ENCODE data around the gene GPX2. TPM values are rescaled to one million over a fixed set of nuclear protein-coding genes. Genes with fewer than 3 reads are reported as not detected.

Gene GPX2
- total and polyA plus RNA-seq, 2 of the 4 experiments (the other 2 are of a cell fraction): not detected

- Histone ChIP-seq H2BK5ac (ENCODE audit: low read depth, low read length, poor library complexity, severe bottlenecking) (no peak overlapping the region), H2BK15ac (ENCODE audit: low read depth, low read length) (no peak overlapping the region), H4K91ac (ENCODE audit: insufficient read depth, low read depth, low read length) (no peak overlapping the region), H3K79me1 (ENCODE audit: low read depth in 1 of 2, low read length in 2 of 2) (peaks cover 14 to 15% of the 10 kb centered on the region in 2 experiments), H3K18ac (ENCODE audit: low read depth, low read length) (no peak overlapping the region), H2AK9ac (replicated peaks; ENCODE audit: low read depth, low read length, poor library complexity) (no peak overlapping the region), H2AFZ (replicated peaks; ENCODE audit: low read length, poor library complexity) (no peak overlapping the region), H3K4ac (ENCODE audit: low read depth, low read length) (no peak overlapping the region), H3K4me3 (ENCODE audit: insufficient read depth, low read depth, low read length) (no peak overlapping the region), H3K27ac (ENCODE audit: insufficient read depth, low read length) (no peak overlapping the region), H3K4me2 (ENCODE audit: low read depth, low read length) (no peak overlapping the region), H4K8ac (ENCODE audit: low read depth in 2 of 2, low read length in 2 of 2) (no peak overlapping the region), H3K14ac (replicated peaks; ENCODE audit: low read depth, low read length) (no peak overlapping the region), H2AK5ac (ENCODE audit: low read depth, low read length) (no peak overlapping the region), H4K5ac (ENCODE audit: low read depth, low read length) (no peak overlapping the region), H3K9me1 (ENCODE audit: insufficient read depth, low read length) (no peaks in the 10 kb centered on the region; the same call in 1 of the 2 replicates), H3K4me1 (ENCODE audit: control insufficient read depth, insufficient read depth, low read length) (no peaks in the 10 kb centered on the region; the same call in 1 of the 2 replicates), H3K27me3 (ENCODE audit: control insufficient read depth, insufficient read depth, low read length) (no peaks in the 10 kb centered on the region), H3K36me3 (ENCODE audit: control insufficient read depth, insufficient read depth, low read length) (peaks cover 9% of the 10 kb centered on the region), H3K56ac (ENCODE audit: extremely low read depth, insufficient read depth, low read length) (no peak overlapping the region; the same call in 1 of the 2 replicates), H2BK120ac (ENCODE audit: low read depth, low read length) (no peak overlapping the region), H3K9ac (ENCODE audit: low read depth, low read length) (no peak overlapping the region), H3K9me3 (ENCODE audit: control insufficient read depth, insufficient read depth, low read length) (no peaks in the 10 kb centered on the region), H2BK20ac (ENCODE audit: low read depth, low read length) (no peak overlapping the region), H3K23ac (ENCODE audit: low read depth, low read length) (no peak overlapping the region), H4K20me1 (ENCODE audit: insufficient read depth, low read length) (no peaks in the 10 kb centered on the region; the same call in 1 of the 2 replicates)
- WGBS, 2 experiments (ENCODE audit: extremely low coverage in 2 of 2, insufficient read length in 1 of 2): no CpG with 5 or more reads among the region's 2 CpGs
- CTCF ChIA-PET: no interaction called here
- dilution Hi-C loops (cut with HindIII; ENCODE audit: low sequenced_read_pairs, unreplicated experiment): no loop called here
- intact Hi-C loops (cut with micrococcal nuclease): no loop called here
- no peak for ATAC-seq (ENCODE audit: low read depth)
- in situ Hi-C loops (cut with MboI; ENCODE audit: low sequenced_read_pairs): no loop called here
- no peak for DNase-seq
- TF ChIP-seq CTCF (conservative IDR thresholded peaks at IDR 0.05; ENCODE audit: low read depth, low read length): no peak
- TF ChIP-seq POLR2A (IDR thresholded peaks at IDR 0.05; ENCODE audit: low read depth, low read length): no peak
- no peak for TF ChIP-seq MAZ (IDR thresholded peaks at IDR 0.05; ENCODE audit: borderline replicate concordance, low read depth, low read length)
- TF ChIP-seq FOS (IDR thresholded peaks at IDR 0.05; ENCODE audit: low read depth, low read length): no peak
- no peak for TF ChIP-seq NFE2L2 (IDR thresholded peaks at IDR 0.05; ENCODE audit: low read depth, low read length)
- no peak for TF ChIP-seq CEBPB (IDR thresholded peaks at IDR 0.05; ENCODE audit: low read depth, low read length)
- TF ChIP-seq RCOR1 (IDR thresholded peaks at IDR 0.05; ENCODE audit: insufficient replicate concordance, low read length): no peak
- POLR2A ChIA-PET (ENCODE audit: unreplicated experiment): no interaction called here
- no TSS peak for BruUV-seq (replicated peaks)
Measured at GRCh38 chr14:64931123-64931522, 11.4 kb downstream of the GPX2 start.
